Ovary (tissue), 3 donors: ENCODE results near the gene FAM117A.

Experiments used
- POLR2A ChIP-seq: fragments of 450-650 bp; IDR thresholded peaks from one replicate; pipeline ENCODE4 v1.6.1; 2017; ENCODE audit warnings: antibody characterized with exemption, mild to moderate bottlenecking, moderate library complexity
- TF ChIP-seq, protein P1 (sequence below), 3 donors: fragments of 450-650 bp in 2 of 3; fragments of 200-600 bp in 1 of 3; IDR thresholded peaks; one replicate each; pipeline versions ENCODE4 v1.5.1 to v1.8.0; 2016 to 2022; ENCODE audit warnings: antibody characterized with exemption in 3 of 3, mild to moderate bottlenecking in 1 of 3
- donor health status: DM: no; HTN: no; CAD: no.

- TF ChIP-seq, protein P1, sequence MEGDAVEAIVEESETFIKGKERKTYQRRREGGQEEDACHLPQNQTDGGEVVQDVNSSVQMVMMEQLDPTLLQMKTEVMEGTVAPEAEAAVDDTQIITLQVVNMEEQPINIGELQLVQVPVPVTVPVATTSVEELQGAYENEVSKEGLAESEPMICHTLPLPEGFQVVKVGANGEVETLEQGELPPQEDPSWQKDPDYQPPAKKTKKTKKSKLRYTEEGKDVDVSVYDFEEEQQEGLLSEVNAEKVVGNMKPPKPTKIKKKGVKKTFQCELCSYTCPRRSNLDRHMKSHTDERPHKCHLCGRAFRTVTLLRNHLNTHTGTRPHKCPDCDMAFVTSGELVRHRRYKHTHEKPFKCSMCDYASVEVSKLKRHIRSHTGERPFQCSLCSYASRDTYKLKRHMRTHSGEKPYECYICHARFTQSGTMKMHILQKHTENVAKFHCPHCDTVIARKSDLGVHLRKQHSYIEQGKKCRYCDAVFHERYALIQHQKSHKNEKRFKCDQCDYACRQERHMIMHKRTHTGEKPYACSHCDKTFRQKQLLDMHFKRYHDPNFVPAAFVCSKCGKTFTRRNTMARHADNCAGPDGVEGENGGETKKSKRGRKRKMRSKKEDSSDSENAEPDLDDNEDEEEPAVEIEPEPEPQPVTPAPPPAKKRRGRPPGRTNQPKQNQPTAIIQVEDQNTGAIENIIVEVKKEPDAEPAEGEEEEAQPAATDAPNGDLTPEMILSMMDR (IDR thresholded peaks at IDR 0.05), result no peak
- TF ChIP-seq POLR2A, result no peak
Observed at GRCh38 chr17:49677134-49677932, 86.6 kb downstream of the FAM117A start.
